CD4-positive, alpha-beta T cell treated with Interleukin-12 subunit alpha and Interleukin-12 subunit beta, for 1 hour (primary cell): Measurements from ENCODE around the gene ZNF319.

Source experiments
- DNase-seq: peaks from one replicate; pipeline ENCODE4 v3.0.0-alpha.2; 2020

The ZNF319 gene

GRCh38 chr16:57970970-57971369, 29.5 kb downstream of the ZNF319 start, which contains the start of gene CNGB1:
TSS of gene CNGB1 (minus strand) at chr16:57971128. CDS start at chr16:57967286, 3,842 bp downstream.
- DNase-seq = no peak

DNA sequence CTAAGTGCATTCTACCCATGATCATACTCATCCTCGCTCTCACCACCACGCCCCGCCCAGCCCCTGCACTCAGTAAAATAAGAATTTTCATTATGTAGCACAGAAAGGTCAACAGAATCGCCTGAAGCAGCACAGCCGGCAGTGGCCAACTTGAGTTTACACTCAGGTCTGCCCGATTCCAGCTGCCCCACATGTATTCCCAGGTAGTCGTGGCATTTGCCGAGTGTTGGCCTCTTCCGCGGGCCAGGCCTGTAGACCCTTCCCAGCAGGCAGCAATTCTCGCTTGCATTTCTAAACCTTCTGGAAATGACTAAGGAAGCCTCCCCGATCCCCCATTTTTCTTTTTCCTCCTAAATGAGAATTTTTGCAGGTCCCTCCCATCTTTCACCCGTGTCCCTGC, 30.2 kb downstream of the ZNF319 start:
- no peak for DNase-seq

DNA sequence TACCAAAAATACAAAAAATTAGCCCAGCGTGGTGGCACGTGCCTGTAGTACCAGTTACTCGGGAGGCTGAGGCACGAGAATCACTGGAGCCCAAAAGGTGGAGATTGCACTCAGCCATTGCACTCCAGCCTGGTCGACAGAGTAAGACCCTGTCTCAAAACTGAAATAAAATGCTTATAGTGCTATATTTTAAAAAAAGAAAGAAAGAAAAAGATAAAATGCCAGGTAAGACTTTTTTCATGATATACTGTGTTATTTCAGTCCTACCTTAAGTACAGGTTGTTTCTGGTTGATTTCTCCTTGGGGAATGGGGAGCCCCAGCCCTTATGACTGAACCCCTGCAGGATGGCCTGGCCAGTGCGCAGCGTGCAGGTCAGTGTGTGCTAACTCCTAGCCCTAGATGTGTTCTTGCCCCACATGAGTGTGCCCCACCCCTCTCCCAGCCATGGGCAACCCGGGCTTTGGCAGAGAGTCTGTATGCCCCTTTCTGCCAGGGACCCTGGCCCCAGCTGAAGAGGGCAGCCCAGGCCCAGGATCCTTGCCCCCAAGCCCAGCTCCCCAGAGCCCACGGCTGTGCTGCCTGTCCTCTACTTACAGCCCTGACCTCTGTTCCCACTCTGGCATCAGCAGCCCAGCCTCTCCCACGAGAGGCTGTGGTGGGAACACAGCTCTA, 30.9 kb downstream of the ZNF319 start:
- DNase-seq = no peak

GRCh38 chr16:57967916-57968315, 32.6 kb downstream of the ZNF319 start:
- no peak for DNase-seq

DNA sequence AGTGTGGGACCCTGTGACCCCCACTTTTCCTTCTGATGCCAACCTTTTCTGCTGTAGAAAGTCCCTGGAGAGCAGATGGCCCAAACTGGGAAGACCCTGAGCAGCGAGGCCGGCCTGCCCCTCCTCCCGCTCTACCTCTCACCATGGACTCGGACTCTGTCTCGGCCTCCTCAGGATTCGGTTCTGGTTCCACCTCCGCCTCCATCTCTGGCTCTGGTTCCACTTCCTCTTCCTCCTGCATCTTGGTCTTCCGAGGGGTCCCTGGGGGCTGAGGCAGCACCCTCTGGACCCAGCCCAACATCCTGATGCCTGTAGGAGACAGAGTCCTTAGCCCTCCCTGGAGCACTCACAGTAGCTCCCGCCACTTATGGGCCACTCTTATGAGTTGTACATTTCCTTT, 33.5 kb downstream of the ZNF319 start:
- DNase-seq = no peak

DNA sequence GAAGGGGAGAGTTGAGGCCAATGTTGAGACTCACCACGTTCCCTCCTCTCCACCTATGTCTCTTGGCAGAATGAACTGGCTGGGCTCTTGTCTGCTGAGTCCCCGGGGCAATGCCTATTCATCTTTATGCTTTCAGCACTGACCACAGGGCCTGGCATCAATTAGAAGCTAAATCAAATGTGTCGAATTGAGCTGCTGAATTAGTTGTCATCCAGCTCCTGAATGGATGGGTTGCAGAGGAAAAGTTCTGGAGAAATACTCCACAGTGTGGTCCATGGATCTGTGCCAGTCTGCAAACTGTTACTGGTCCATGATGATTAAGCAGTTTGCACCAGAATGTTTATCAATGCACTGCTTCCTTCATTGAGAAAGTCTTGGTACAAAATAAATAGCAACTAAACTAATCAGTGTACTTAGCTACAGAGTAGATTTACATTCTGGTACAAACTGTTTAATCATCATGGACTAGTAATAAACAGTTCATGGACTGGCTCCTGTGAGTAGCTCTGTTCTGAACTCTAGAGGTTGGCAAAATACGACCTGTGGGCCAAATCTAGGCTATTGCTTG, 34.2 kb downstream of the ZNF319 start:
- no peak for DNase-seq

GRCh38 chr16:57964157-57964700, 36.2 kb downstream of the ZNF319 start:
- no peak for DNase-seq

DNA sequence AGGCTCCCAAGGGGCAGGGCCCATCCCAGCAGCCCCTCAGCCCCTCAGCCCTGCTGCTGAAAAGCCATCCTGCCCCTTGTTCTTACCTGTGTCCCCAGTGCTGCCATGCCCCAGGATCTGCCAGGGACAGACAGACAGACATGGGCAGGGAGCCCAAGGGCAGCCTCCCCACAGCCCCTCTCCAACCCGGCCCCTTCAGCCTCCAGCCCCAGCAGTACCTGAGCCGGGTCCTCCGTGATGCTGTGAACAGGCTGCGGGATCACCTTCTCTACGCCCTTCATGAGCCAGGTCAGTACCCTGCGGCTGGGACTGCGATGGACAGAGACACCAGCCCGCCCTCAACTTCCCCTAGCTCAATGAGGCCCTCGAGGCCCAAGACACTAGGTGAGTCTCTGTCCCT, 37.7 kb downstream of the ZNF319 start:
- DNase-seq = no peak

GRCh38 chr16:57962046-57962445, 38.4 kb downstream of the ZNF319 start:
- DNase-seq = no peak

- no peak for DNase-seq
These were observed 38.9 kb downstream of the ZNF319 start for GRCh38 chr16:57961538-57961937.

DNA sequence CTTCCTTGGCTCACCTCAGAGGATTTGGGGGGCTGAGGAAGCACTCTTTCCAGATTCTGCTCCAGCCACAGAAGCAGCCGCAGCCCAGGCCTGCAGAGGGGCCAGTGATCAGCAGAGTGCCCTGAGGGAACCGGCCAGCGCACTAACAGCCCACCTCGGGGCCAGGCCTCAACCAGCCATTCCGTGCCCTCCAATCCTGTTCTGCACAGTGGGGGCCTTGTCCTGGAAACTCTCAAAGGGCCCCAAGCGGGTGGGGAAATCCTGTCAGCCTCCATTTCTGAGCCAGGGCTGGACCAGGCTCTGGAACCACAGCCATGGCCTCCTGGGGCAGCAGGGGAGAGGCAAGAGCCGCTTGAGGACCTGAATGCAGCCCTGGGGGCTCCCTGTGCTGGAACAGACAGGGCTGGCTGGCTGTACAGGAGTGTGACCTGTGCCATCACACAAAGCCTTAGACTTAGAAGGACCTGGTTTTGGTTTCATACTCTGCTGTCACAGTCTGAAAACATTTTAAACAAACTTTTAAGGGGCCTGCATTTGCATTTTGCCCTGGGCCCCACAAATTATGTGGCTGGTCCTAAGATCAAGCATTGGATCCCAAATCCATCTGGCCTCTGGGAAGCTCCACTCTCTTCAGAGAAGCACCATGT, 39.5 kb downstream of the ZNF319 start:
- no peak for DNase-seq

GRCh38 chr16:57960310-57960709, 40.2 kb downstream of the ZNF319 start:
- no peak for DNase-seq

- DNase-seq = no peak
These were observed 40.7 kb downstream of the ZNF319 start for GRCh38 chr16:57959804-57960203.

- no peak for DNase-seq
These were observed 41.4 kb downstream of the ZNF319 start for GRCh38 chr16:57959121-57959520.

GRCh38 chr16:57958544-57958943, 41.9 kb downstream of the ZNF319 start:
- DNase-seq = no peak

DNA sequence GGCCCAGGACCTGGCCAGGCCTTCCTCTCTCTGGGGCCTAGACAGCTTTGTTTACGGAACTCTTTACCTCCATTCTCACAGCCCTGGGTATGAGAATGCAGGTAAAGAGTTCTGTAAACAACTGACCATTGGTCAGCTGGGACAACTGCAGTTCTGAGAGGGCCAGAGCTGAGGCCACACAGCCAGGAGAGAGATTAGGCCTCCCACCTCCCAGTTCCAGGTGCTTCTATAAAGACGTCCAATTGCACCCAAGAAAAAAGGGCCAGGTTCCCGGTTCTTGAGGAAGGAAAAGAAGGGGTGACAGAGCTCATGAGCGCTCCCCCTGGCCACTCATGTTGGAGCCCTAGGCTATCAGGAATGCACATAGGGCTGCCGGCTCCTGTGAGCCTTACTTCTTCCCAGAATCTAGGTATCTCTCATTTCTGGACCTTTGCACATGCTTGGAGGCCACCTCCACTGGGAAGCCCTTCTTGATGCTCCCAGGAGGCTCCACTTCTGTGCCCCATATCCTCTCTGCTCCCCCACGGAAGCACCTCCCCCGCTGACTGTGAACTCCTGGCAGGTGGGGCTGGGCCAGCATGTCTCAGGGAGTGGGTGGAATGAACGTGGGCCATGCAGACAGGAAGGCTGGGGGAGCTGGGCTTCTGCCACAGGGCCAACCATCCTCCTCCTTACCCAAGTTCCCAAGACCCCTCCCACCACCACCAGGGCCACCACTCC, 42.6 kb downstream of the ZNF319 start:
- DNase-seq = no peak

DNA sequence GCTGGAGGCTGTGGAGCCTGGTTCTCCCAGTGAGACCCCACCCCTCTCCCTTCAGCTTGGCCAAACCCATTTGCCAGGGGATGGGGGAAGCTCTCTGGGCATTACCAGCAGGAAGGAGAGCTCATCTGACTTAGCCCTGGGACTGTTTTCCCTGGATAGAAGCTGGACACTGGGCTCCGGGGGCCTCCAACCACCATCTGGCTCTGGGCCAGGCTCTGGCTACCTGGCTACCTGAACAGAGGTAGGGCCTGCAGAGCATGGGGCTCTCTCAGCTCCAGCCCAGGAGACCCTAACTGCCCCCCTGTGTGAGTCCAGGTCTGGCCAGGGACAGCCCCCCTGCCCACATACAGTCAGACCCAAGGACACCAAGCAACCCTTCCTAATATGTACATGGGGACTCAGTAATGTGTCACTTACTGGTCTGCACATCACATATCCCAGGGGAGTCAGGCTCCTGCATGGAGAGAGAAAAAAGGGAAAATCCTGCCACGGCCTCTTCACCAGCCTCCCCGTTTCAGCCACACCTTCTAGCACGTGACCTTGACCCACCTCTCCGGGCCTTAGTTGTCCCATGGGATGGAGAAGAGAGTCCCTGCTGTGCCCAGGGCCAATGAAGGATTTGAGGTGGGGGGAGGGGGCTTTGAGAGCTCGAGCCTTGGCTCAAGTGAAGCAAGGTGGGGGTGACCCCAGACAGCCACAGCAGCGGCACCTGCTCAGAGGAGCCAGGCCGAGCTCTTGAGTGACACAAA, 43.4 kb downstream of the ZNF319 start:
- no peak for DNase-seq

- no peak for DNase-seq
These were observed 44.1 kb downstream of the ZNF319 start for GRCh38 chr16:57956270-57956808.

DNA sequence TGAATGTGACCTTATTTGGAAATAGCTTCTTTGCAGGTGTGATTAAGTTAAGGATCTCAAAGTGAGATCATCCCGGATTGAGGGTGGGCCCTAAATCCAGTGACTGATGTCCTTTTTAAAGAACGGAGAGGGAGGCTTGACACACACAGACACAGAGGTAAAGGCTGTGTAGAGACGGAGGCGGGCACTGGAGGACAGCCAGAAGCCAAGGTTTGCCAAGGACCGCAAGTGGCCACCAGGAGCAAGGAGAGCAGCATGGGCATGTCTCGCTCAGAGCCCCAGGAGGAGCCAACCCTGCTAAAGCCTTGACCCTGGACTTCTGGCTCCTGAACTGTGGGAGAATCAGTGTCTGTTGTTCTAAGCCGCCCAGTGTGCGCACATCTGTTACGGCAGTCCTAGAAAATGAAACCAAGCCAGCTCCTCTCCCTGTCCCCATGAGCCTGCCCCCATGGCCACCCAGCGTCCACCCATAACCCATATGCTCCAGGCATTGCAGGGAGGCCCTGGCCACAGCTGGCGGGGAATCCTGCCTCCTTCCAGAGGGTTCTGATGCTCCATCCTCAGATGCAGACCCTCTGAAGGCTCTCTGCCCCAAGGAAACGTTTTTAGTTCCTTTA, 44.8 kb downstream of the ZNF319 start:
- DNase-seq = no peak

DNA sequence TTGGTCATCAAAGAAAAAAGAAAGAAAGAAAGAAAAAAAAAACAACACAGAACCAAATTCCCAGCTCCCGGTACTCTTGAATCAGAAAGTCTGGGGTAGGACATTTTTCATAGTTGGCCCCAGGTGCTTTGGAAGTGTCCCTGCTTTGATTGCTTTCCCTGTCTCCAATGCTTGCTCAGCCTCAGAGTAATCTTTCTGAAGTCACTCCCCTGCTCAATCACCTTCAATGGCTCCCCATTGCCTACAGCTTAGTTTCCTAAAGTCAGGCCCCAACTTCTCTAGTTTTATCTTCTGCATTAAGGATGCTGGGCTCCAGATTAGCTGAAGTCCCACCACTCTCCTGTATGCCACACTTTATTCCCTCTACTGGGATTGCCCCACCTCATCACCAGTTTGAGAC, 46.6 kb downstream of the ZNF319 start:
- DNase-seq = no peak

DNA sequence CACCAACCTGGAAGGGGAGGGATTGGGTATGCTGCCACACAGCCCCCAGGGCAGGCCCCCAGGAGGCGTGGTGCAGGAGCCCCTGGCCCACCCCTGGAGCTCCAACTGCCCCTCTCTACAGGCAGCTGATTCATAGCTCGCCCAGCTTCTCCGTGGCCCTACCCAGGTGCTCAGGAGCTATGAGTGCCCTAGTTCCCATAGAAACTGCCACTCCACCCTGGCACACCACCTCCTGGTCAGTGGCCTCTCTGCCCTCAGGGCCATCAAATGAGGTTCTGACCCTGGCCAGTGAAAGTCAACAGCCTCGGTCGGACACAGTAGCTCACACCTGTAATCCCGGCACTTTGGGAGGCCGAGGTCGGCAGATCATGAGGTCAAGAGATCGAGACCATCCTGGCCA, 47.6 kb downstream of the ZNF319 start:
- DNase-seq = no peak
